Adipose tissue (tissue), 3 donors: Measurements from ENCODE around the gene PTRHD1. TPM values are rescaled to one million over a fixed set of nuclear protein-coding genes. Genes with fewer than 3 reads are reported as not detected.
"Not testable (repeated sequence)": the region's sequence is repeated elsewhere in the genome, so short reads cannot be mapped to it uniquely, and the experiment has no call there.

Experiments
- H3K27ac ChIP-seq: one replicate; pipeline ENCODE4 v1.5.1; 2013; ENCODE audit warnings: low read depth, low read length
- WGBS, 3 donors: extraction: QIAGEN DNeasy Blood & Tissue Kit; methylation state at CpG; one replicate each; pipeline ENCODE4 v1.1.7; 2013; 5-methylcytosine and 5-hydroxymethylcytosine counted together
- polyA plus RNA-seq, 3 donors: library from polyadenylated mRNA; stranded (reverse); fragments of 200-250 nt; gene quantifications; one replicate each; pipeline ENCODE4 v1.2.3, GENCODE V29; 2013
- donor health status: healthy with polysubstance abuse.
- donor health status: Bipolar disorder and iron deficiency.
- donor health status: healthy.

PTRHD1 gene, protein sequence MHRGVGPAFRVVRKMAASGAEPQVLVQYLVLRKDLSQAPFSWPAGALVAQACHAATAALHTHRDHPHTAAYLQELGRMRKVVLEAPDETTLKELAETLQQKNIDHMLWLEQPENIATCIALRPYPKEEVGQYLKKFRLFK
- polyA plus RNA-seq, result 10 to 100 TPM; 15.5 to 23.1 (median 20.7) TPM

DNA sequence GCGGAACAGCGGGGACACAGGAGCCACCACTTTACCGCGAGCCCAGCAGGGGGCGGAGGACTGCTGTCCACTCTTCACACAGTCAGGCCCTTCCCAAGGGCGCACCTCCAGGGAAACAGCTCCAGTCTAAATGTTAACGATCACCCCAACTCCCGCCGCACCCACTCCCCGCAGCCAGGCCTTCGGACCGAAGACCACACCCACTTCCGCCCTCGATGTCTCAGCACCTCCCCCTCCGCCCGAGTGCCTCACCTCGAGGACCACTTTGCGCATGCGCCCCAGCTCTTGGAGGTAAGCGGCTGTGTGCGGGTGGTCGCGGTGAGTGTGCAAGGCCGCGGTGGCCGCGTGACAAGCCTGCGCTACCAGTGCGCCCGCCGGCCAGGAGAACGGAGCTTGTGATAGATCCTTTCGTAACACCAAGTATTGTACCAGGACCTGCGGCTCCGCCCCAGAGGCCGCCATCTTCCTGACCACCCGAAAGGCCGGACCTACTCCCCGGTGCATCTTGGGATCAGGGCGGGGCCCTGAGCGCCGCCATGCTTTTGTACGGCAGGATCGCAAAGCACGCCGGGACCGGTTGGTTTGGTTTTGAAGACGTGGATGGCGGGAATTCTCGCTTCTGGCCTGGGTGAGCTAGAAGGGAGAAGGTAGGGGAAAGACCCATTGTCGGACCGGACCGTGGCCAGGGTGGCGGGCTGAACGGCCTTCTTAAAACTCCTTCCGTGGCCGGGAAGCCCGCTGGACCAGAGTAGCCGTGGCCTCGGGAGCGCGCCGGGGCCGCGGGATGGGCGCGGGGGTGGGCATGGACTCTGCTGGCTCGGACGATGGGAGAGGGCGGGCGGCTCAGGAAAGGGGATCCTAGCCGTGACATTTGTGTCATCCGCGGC lies at the start of gene PTRHD1, which contains the start of gene CENPO:
TSS of gene PTRHD1 (minus strand) at position 518 of the 887 bp plus-strand sequence. CDS start at position 504, 14 bp downstream.
TSS of gene CENPO (plus strand) at position 552 of the 887 bp plus-strand sequence. CDS start 495 bp downstream, outside the sequence.
- peak within 1 kb of the TSS; percentile 79 for H3K27ac ChIP-seq
- WGBS, 3 donors, result 0 to 1% (median 0%) methylated on average over 72 to 74 of the region's 74 CpGs

DNA sequence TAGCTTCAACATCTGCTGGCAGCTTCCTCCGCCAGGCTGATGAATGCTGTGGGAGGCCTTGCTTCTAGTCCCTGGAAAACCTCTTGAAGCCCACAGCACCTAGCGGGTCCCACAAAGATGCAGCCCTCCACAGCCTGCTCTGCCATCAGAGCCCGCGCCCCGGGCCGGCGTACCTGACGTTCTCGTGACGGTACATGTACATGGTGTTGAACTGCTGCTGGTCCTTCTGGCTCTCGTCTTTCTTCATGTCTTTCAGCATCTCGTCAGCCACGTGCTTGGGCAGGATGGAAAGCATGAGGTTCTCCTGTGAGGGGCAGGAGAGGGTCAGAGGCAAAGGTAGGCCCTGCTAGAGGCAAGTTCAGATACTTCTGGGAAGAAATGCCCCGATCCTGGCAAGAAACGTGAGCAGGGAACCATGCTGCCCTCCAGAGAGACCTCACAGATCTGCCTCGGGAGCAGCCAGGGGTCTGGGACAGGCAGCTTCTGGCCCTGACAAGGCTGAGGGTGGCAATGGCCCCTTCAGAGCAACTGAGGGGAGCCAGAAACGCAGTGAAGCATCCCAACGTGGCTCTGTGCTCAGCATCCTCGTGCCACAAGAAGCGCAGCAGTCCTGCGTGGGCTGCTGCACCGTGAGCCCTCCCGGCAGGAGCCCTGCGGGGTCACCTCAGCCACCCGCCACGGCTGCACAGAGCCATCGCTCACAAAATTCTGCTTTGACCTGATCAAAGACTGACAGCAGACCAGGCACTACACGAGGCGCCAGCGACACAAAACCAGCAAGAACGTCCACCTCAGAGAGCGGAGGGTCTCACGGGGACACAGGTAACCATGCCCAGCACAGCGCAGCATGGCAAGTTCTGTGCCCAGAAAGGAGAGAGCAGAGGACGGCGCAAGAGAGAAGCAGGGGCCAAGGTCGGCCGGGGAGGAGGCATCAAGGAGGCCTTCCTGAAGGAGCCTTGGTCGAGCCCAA lies 49.2 kb upstream of the PTRHD1 start:
- WGBS, 3 donors, result 94 to 95% (median 95%) methylated on average over 39 of the region's 39 CpGs
- no peak overlapping the region for H3K27ac ChIP-seq

DNA sequence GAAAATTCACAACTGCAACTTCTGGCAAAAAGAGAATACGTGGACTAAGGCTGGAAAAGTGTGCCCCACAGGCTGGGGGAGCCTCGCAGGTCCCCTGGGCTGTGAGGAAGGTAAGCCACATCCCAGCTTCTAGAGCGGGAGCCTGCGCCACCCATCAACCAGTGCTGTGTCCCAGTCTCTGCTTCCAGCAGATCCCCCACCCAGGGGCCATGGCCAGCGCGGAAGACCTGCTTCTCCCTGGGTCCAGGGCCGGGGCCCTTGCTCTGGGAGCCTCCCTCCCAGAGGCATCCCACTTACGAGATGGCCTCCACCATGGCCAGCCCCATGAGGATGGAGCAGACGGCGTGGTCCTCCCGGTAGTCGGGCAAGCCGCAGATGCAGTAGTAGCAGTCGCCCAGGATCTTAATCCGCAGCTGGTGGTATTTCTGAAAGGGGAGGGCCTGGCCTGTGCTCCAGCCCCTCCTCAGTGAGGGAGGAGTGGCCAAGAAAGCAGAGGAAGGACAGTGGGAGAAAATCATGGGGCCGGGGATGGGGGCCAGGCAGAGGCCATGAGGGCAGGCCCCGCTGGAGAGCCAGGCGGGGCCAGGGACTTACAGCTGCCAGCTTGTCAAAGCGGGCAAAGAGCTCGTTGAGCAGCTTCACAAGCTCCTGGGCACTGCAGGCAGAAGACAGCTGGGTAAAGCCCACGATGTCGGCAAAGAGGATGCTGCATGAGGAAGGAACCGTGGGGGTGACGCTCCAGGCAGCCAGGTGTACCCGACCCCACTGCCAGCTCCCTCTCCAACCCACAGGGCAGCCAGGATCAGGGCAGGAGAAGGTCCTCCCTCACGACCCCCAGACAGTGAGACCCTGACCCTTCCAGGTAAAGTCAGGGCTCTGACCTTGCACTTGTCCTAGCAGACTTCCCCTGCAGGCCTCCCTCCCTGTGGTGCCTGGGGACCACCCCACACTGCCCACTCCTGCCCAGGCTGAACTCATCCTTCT lies 48.1 kb upstream of the PTRHD1 start:
- H3K27ac ChIP-seq, result no peak overlapping the region
- WGBS, 3 donors, result 87% methylated on average over 25 to 26 of the region's 26 CpGs

DNA sequence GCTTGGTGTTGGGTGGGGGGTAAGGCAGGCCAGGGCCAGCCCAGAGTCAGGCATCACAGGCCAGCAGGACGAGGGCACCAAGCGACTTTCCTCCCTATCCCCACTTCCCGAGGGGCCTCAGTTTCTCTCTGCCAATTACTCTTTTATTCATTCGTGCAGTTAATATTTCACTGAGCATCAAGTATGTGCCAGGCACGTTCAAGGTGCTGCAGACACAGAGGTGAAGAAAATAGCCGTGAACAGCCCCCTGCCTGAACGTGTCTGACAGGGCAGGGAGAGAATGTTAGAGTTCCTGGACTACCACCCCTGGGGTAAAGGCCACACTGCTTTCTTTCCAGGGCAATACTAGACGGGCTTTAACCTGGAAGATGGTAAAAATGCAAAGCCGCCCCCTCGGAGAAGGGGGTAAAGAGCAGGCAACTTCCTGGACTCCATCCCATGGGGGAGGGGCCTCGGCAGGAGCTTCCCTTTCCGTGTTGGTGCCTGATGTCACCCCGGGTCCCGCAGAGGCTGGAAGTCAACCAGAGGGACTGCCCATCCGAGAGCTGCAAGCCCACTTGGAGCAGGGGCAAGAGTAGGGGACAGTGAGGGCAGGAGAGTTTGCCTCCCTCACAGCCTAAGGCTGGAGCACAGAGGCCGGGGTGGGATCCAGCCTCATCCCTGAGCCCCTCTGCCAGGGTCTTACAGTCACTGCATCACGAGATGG lies 47.1 kb upstream of the PTRHD1 start:
- H3K27ac ChIP-seq, result no peak overlapping the region
- 71 to 73% (median 73%) methylated on average over 17 of the region's 17 CpGs for WGBS, 3 donors

DNA sequence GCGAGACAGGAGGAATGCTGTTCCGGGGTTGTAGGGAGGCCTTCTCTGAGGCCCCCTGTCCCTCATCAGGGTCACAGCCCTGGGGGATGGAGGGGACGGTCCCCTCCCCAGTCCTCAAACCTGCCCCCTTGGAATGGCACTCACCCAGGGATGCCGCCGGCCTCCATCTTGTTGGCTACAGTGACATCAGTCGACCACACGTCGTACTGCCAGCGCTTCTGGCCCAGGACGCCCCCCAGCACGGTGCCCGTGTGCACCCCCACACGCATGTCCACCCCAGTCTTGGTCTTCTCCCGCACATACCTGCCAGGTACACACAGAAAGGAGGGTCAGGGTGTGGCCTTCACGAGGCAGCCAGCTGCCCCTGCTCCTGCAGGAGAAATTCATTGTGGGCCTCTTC lies 46.5 kb upstream of the PTRHD1 start:
- WGBS, 3 donors, result 93% methylated on average over 15 of the region's 15 CpGs
- no peak overlapping the region for H3K27ac ChIP-seq

DNA sequence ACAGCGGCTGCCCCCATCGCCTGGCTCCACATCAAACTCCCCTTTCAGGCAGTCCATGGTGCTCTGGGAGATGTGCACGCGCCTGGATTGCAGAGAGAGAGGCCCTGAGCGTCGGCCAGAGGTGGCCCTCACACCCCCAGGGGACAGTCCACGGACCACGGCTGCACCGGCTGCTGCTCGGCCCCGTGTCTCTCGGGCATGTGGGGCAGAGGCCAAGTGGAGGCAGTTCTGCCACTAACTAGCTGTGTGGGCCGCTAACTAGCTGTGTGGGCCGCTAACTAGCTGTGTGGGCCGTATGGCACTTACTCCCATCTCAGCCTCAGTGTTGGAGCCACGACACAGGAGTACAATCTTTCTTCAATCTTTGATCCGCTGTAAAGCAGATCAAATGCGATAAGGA lies 45.4 kb upstream of the PTRHD1 start:
- WGBS, 3 donors, result 90 to 91% (median 90%) methylated on average over 18 of the region's 18 CpGs
- no peak overlapping the region for H3K27ac ChIP-seq

DNA sequence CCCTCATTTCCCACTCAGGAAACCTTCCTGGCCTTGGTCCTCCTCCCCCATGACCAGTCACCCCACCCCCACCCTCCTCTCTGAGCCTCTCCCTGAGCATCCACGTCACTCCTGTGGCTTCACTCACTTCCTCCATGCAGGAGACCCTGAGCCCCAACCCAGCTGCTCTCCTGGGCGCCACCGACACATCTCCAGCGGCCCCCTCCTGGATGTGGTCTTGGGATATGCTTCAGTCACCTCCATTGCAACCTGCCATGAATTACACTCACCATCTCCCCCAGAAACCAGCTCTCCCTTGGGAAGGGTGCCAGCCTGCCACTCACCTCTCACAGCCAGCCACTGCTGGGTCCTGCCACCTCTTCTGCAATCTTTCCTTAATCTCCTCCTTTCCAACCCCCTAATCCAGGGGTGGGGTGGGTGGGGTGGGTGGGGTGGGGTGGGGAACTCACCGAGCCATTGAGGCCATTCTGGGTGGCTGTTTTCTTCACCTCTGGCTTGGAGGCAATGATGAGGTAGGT lies 44.9 kb upstream of the PTRHD1 start:
- no peak overlapping the region for H3K27ac ChIP-seq
- WGBS, 3 donors, result 86 to 92% (median 89%) methylated on average over 5 of the region's 5 CpGs

DNA sequence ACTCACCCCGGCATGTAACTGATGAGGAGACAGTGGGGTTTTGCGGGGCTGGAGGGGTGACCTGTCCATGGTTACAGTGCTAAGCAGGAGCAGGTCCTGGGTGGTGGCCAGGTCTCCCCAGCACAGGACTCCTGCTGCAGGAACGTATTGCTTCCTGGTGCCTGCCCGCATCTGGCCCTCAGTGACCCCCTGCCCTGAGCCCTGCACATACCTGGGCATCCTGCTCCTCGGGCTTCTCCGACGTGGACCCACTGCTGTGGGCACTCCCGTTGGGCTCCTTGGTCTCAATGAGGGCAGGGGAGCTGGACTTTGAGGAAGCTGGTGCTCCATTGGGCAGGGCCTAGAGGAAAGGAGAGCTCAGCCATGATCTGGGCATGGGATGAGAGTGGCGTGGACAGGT lies 43.5 kb upstream of the PTRHD1 start:
- no peak overlapping the region for H3K27ac ChIP-seq
- 94 to 97% (median 96%) methylated on average over 9 of the region's 9 CpGs for whole genome bisulfite sequencing, 3 donors

DNA sequence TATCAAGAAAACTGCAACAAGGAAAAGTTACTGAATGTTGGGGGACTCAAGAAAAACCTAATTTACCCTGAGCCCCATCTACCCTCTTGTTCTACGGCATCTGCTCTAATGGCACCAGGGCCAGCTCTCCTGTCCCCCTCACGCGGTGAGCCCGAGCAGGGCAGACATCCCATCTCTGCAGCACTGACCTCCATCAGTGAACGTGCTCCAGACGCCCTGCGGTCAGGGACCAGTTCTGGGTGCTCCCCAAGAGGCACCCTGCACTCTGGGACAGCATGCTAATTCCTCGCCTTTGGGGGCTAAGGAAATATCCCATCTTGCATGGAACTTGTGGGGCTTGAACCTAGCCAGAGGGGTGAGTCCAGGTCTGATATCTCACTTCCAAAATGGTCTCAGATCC lies 43.0 kb upstream of the PTRHD1 start:
- WGBS, 3 donors, result 88 to 97% (median 97%) methylated on average over 8 of the region's 8 CpGs
- H3K27ac ChIP-seq, result no peak overlapping the region

DNA sequence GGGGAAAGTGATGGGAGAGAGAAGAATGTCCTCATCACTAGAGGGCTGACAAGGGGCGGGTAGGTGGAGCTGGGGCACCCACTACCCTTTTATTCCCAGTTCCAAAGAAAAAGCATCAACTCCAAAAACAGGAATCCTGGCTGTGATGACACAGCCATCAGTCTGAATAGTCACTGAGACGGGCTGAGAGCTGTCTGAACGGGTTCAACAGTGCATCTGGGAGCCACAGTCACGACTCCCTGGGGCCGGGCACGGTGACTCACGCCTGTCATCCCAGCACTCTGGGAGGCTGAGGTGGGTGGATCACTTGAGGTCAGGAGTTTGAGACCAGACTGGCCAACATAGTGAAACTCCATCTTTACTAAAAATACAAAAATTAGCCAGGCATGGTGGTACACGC lies 42.2 kb upstream of the PTRHD1 start:
- H3K27ac ChIP-seq, result not testable (repeated sequence)
- WGBS, 3 donors, result 87 to 94% (median 90%) methylated on average over 8 of the region's 8 CpGs

DNA sequence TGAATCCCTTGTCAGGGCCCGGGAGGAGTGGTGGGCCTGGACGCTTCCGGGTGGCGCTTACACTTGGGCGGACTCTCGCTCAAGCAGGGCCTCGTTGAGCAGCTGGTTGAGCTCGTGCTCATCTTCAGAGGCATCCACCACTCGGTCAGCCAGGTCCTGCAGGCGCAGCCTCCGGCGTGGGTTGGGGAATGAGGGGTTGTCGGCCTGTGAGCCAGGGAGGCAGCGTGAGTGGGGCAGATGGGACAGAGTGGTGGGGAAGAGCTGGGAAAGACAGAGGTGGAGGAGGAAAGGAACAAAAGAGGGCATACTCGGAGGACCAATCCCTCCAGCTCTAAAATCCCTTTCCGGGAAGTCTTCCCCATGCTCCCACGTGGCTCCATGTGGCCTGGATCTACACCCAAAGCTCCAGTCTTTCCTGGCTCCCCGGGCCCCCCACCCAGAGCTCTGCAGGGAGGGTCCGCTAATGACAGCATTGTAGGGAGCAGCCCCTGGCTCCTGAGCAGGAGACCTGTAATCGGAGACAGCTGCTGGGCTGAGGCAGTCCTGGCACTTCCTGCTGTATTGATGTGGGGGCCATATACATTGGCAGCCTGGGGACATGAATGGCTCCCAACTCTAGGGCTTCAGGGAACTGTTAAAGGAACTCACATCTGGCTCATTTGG lies 41.7 kb upstream of the PTRHD1 start:
- 92 to 95% (median 93%) methylated on average over 19 to 20 of the region's 20 CpGs for WGBS, 3 donors
- H3K27ac ChIP-seq, result no peak overlapping the region

DNA sequence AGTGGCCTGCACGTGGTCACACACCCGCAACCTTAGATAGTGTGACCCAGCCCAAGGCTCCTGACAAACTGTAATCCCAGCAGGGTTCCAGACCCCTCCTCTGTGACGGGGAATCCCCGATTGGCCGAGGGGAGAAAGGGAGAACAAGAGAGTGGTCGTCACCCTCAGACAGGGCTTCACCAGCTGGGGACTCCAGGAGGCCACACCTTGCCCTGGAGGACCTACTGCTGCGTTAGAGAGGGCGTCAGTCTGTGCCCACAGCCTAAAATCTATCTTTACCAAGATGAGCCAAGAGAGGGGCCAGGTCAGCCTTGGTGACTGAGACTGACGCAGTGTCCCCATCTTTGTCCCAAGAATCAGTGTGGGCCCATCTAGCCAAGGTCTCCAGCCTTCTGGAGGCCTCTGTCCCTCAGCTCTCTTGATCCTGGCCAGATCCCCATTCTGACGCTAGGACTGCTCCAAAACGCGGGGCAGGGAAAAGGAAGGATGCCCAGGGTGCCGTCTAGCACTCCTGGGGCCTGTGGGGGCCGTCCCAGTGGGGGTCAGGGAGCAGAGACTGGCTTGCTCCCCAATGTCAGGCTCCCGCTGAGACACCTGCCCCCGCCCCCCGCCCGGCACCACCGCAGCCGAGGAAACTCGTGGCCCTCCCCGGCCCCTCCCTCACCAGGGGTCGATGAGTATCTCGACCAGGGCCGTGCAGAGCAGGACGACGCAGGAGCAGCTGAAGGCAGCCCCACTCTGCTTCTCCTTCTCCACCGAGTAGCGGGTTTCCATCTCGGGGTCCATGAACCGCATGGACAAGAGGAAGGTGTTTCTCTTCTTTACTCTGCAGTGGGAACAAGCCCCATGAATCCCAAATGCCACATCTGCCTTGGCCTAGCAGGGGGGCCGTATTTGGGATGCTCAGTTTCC lies 40.9 kb upstream of the PTRHD1 start:
- no peak overlapping the region for H3K27ac ChIP-seq
- 89 to 93% (median 91%) methylated on average over 31 to 32 of the region's 32 CpGs for WGBS, 3 donors

DNA sequence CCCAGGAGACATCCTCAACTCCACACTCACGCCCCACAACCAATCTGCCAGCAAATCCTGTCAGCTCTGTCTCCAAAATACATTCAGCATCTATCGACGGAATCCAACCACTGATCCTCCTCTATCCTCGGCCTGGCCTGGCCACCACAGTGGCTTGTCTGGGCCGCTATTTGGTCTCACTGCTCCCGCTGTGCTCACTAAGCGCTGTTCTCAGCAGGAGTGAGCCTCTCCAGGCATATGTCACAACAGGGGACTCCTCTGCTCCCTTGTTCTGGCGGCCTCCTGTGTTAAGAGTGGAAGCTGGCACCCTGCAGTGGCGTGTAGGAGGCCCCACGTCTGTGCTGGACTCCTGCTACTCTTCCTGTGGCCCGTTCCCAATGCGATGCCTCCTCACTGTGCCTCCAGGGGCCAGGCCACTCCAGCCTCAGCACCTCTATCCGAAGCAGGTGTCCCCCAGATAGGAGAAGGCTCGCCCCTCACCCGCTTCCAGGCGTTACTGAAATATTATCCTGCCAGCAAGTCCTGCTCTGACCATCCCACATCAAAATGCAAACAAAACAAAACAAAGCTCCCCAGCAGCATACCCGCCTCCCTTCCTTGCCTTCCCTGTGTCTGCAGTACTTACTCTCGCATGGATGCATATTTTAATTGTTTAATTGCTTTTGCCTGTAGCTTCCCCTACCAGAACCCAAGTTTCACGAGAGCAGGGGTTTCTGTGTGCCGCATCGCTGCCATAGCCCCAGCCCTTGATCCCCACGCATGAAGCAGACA lies 39.9 kb upstream of the PTRHD1 start:
- WGBS, 3 donors, result 91 to 93% (median 92%) methylated on average over 22 of the region's 22 CpGs
- H3K27ac ChIP-seq, result no peak overlapping the region

DNA sequence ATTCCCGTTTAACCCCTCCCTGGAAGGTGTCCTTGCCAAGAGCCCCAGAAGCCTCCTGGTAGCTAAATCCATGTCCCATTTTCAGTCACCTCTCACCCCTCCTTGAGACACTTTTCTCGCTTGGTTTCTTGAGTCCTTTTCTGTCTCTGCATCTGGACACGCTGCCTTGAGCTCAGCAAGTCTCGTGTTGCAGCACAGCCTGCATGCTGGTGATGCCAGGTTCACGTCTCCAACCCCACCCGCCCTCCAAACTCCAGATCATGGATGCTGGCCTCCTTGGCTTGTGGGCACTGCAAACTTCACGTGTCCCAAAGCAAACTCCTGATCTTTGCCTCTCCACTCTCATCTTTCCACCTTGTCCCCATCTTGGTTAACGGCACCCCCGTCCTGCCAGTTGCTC lies 39.3 kb upstream of the PTRHD1 start:
- no peak overlapping the region for H3K27ac ChIP-seq
- 82 to 87% (median 82%) methylated on average over 9 of the region's 9 CpGs for WGBS, 3 donors

DNA sequence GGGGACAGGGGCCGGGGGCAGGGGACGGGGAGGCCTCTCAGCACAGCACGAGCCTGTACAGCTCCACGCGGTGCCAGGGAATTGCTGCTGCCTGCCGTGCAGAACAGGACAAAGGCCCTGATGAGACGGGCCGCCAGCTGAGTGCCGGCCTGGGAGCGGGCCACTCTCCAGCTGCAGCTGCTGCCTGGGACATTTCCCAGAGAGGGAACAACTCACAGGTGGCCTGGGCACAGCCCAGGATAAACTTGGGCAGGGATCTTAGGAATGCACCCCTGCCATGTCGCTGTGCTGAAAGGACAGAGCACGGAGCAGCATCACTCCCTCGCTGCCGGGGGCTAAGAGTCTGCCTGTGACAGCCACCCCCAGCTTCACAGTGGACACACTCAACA lies 38.9 kb upstream of the PTRHD1 start:
- H3K27ac ChIP-seq, result no peak overlapping the region
- 38 to 86% (median 84%) methylated on average over 13 to 14 of the region's 14 CpGs for WGBS, 3 donors
